Measurements from ENCODE around the gene MCRIP1.

DNA sequence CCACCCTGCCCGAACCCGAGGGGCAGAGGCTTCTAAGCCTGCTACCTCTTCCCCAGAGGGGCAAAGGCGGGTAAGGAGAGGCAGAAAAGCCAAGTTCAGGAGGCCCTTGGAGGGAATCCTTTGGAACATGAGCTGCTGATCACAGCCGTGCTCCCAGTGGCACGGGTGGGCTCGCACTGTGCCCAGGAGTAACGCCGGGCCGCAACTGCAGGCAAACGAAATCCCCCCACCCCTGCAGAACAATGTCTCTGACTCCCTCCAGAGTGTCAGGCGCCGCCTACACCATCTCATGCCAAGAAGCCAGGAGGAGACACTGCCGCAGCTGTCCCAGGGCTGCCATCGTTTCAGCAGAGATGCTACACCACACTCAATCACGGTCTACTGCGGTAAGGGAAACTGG, 18.3 kb upstream of the MCRIP1 start:
- no peak for TF ChIP-seq EZH2 (IDR thresholded peaks at IDR 0.05; ENCODE audit: borderline replicate concordance, low read length)
- TF ChIP-seq, protein P1, sequence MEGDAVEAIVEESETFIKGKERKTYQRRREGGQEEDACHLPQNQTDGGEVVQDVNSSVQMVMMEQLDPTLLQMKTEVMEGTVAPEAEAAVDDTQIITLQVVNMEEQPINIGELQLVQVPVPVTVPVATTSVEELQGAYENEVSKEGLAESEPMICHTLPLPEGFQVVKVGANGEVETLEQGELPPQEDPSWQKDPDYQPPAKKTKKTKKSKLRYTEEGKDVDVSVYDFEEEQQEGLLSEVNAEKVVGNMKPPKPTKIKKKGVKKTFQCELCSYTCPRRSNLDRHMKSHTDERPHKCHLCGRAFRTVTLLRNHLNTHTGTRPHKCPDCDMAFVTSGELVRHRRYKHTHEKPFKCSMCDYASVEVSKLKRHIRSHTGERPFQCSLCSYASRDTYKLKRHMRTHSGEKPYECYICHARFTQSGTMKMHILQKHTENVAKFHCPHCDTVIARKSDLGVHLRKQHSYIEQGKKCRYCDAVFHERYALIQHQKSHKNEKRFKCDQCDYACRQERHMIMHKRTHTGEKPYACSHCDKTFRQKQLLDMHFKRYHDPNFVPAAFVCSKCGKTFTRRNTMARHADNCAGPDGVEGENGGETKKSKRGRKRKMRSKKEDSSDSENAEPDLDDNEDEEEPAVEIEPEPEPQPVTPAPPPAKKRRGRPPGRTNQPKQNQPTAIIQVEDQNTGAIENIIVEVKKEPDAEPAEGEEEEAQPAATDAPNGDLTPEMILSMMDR (IDR thresholded peaks at IDR 0.05; ENCODE audit: low read length) = no peak

All from OCI-LY1 (cell line).